ENCODE measurements around the gene REM2.

DNA sequence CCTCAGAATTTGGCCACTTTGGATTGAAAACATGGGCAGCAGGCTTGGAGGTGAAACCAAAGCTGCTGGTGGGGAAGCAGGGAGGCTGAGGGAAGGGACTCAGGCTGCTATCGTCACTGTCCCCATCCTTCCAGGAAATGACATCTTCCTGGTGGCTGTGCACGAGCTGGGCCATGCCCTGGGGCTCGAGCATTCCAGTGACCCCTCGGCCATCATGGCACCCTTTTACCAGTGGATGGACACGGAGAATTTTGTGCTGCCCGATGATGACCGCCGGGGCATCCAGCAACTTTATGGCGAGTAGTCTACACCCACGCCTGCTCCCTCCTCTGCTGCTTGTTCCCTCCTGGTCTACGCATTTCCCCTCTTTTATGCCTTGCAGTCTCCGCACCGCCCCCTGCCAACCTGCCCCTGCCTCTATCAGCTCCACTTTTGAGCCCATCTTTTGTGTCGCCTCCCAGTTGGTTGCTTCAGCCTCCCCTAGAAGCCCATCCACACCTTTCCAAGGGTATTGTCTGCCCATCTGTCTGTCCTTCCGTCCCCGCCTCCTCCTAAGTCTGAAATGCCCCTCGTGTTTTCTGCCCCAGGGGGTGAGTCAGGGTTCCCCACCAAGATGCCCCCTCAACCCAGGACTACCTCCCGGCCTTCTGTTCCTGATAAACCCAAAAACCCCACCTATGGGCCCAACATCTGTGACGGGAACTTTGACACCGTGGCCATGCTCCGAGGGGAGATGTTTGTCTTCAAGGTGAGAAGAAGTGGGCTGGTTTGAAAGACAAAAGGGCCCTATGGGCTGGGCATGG lies 39.7 kb upstream of the REM2 start:
- TF ChIP-seq, protein P1, sequence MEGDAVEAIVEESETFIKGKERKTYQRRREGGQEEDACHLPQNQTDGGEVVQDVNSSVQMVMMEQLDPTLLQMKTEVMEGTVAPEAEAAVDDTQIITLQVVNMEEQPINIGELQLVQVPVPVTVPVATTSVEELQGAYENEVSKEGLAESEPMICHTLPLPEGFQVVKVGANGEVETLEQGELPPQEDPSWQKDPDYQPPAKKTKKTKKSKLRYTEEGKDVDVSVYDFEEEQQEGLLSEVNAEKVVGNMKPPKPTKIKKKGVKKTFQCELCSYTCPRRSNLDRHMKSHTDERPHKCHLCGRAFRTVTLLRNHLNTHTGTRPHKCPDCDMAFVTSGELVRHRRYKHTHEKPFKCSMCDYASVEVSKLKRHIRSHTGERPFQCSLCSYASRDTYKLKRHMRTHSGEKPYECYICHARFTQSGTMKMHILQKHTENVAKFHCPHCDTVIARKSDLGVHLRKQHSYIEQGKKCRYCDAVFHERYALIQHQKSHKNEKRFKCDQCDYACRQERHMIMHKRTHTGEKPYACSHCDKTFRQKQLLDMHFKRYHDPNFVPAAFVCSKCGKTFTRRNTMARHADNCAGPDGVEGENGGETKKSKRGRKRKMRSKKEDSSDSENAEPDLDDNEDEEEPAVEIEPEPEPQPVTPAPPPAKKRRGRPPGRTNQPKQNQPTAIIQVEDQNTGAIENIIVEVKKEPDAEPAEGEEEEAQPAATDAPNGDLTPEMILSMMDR (conservative IDR thresholded peaks at IDR 0.05), result no peak
- TF ChIP-seq ZFX (IDR thresholded peaks at IDR 0.05), result no peak

Data from C4-2B (cell line).